SK-N-SH (cell line): ENCODE data around the gene PTDSS2. TPM values are rescaled to one million over a fixed set of nuclear protein-coding genes. Genes with fewer than 3 reads are reported as not detected.

Source experiments
- CTCF ChIA-PET: fragments of 300-600, 350-600 bp; formaldehyde crosslinking; extraction: SDS; loops from one replicate; lab custom pipeline; 2021; lab: Yijun Ruan, JAX
- POLR2A ChIA-PET: fragments of 350-600 bp; sonication (Branson Sonifier 250); formaldehyde crosslinking; extraction: SDS; loops from one replicate; lab custom pipeline; 2020; ENCODE audit warnings: antibody characterized with exemption, inconsistent platforms; lab: Yijun Ruan, JAX
- DNase-seq: peaks from one replicate; pipeline ENCODE4 v3.0.0; 2012
- H2AFZ ChIP-seq: fragments of 200-600 bp; sonication (generic); 2 replicates; pipeline ENCODE4 v1.8.1; 2016; ENCODE audit warnings: antibody characterized with exemption, mild to moderate bottlenecking, low read depth
- H3F3A ChIP-seq: fragments of 200-600 bp; sonication (generic); replicated peaks from 2 replicates; pipeline ENCODE3; 2016; ENCODE audit warnings: antibody characterized with exemption, mild to moderate bottlenecking; ENCODE audit not compliant: insufficient read depth
- H3K27ac ChIP-seq, 2 experiments: fragments of 200-500 bp in 1 of 2; fragments of 200-600 bp in 1 of 2; sonication (Bioruptor generic) in 1 of 2; sonication (generic), shearing (Covaris generic) in 1 of 2; 2 replicates each; pipeline versions ENCODE4 v1.5.1 to v1.6.1; 2014 to 2016; ENCODE audit warnings: low read depth in 2 of 2, inconsistent platforms in 1 of 2, low read length in 1 of 2, mild to moderate bottlenecking in 1 of 2, mixed read lengths in 1 of 2
- H3K27me3 ChIP-seq: fragments of 200-600 bp; sonication (generic), shearing (Covaris generic); 2 replicates; pipeline ENCODE4 v1.6.1; 2016; ENCODE audit warnings: mixed run types; ENCODE audit not compliant: insufficient read depth
- H3K36me3 ChIP-seq, 2 experiments: fragments of 200-500 bp in 1 of 2; fragments of 200-600 bp in 1 of 2; sonication (Bioruptor generic) in 1 of 2; sonication (generic) in 1 of 2; replicated peaks in 1 of 2; 2 replicates each; pipeline versions ENCODE3 to v1.5.1; 2014 to 2016; ENCODE audit warnings: low read length in 1 of 2, mild to moderate bottlenecking in 1 of 2; ENCODE audit not compliant: insufficient read depth in 2 of 2, control insufficient read depth in 1 of 2
- H3K4me1 ChIP-seq, 2 experiments: fragments of 200-500 bp in 1 of 2; fragments of 200-600 bp in 1 of 2; sonication (Bioruptor generic) in 1 of 2; sonication (generic), shearing (Covaris generic) in 1 of 2; 2 replicates each; pipeline versions ENCODE4 v1.5.1 to v1.6.1; 2014 to 2016; ENCODE audit warnings: low read depth in 1 of 2, low read length in 1 of 2, mixed run types in 1 of 2; ENCODE audit not compliant: insufficient read depth in 2 of 2, control insufficient read depth in 1 of 2
- H3K4me2 ChIP-seq: fragments of 200-600 bp; sonication (generic), shearing (Covaris generic); 2 replicates; pipeline ENCODE4 v1.6.1; 2017; ENCODE audit warnings: mixed run types
- H3K4me3 ChIP-seq, 2 experiments: fragments of 200-500 bp in 1 of 2; fragments of 200-600 bp in 1 of 2; sonication (Bioruptor generic) in 1 of 2; sonication (generic), shearing (Covaris generic) in 1 of 2; 2 replicates each; pipeline versions ENCODE4 v1.5.1 to v1.8.1; 2014 to 2016; ENCODE audit warnings: low read depth in 2 of 2, inconsistent platforms in 1 of 2, low read length in 1 of 2, mild to moderate bottlenecking in 1 of 2, mixed read lengths in 1 of 2, moderate library complexity in 1 of 2
- H3K79me2 ChIP-seq: fragments of 200-600 bp; sonication (generic); 2 replicates; pipeline ENCODE4 v1.8.1; 2017; ENCODE audit warnings: mild to moderate bottlenecking; ENCODE audit not compliant: insufficient read depth
- H3K9ac ChIP-seq: fragments of 200-600 bp; sonication (generic); 2 replicates; pipeline ENCODE4 v1.6.1; 2017; ENCODE audit warnings: mixed run types
- H3K9me2 ChIP-seq: fragments of 200-600 bp; sonication (generic); 2 replicates; pipeline ENCODE4 v1.6.1; 2017; ENCODE audit warnings: mixed run types
- H3K9me3 ChIP-seq: fragments of 200-600 bp; sonication (generic); 2 replicates; pipeline ENCODE4 v1.6.1; 2017; ENCODE audit warnings: mixed run types, mild to moderate bottlenecking, moderate library complexity
- H4K20me1 ChIP-seq: fragments of 200-600 bp; sonication (generic); 2 replicates; pipeline ENCODE4 v1.6.1; 2017; ENCODE audit warnings: mild to moderate bottlenecking, mixed run types; ENCODE audit not compliant: insufficient read depth
- CTCF ChIP-seq: fragments of 200-600 bp; sonication (generic); IDR thresholded peaks from 2 replicates; pipeline ENCODE4 v1.6.1; 2017; ENCODE audit warnings: antibody characterized with exemption, mild to moderate bottlenecking, moderate library complexity
- EP300 ChIP-seq, 2 experiments: IDR thresholded peaks; 2 replicates each; pipeline versions ENCODE4 v1.4.0 to v1.6.1; 2012; ENCODE audit warnings: borderline replicate concordance in 1 of 2, low read depth in 1 of 2, low read length in 1 of 2
- FOSL2 ChIP-seq: IDR thresholded peaks from 2 replicates; pipeline ENCODE4 v1.4.0; 2012; ENCODE audit warnings: low read depth, mild to moderate bottlenecking, moderate library complexity, borderline replicate concordance
- FOXJ3 ChIP-seq: sonication (generic); formaldehyde crosslinking; IDR thresholded peaks from 2 replicates; pipeline ENCODE4 v1.5.1; 2020; ENCODE audit warnings: mild to moderate bottlenecking, missing genetic modification reagents
- FOXM1 ChIP-seq: IDR thresholded peaks from 2 replicates; pipeline ENCODE4 v1.4.0; 2012; ENCODE audit warnings: low read depth, mild to moderate bottlenecking
- JUND ChIP-seq: IDR thresholded peaks from 2 replicates; pipeline ENCODE4 v1.4.0; 2012
- MXI1 ChIP-seq: IDR thresholded peaks from 2 replicates; pipeline ENCODE4 v1.6.1; 2012; ENCODE audit warnings: mild to moderate bottlenecking, low read depth, low read length, improper control_type of control experiment
- NFIC ChIP-seq: IDR thresholded peaks from 2 replicates; pipeline ENCODE4 v1.4.0; 2012; ENCODE audit warnings: borderline replicate concordance
- PBX3 ChIP-seq: IDR thresholded peaks from 2 replicates; pipeline ENCODE4; 2012
- RCOR1 ChIP-seq: fragments of 150-350 bp; IDR thresholded peaks from 2 replicates; pipeline ENCODE4 v1.6.1; 2017; ENCODE audit warnings: antibody characterized with exemption, low read length
- RXRA ChIP-seq: IDR thresholded peaks from 2 replicates; pipeline ENCODE4 v1.4.0; 2012; ENCODE audit warnings: low read depth, mild to moderate bottlenecking, borderline replicate concordance
- SIN3A ChIP-seq: IDR thresholded peaks from 2 replicates; pipeline ENCODE4 v1.6.1; 2012; ENCODE audit warnings: low read depth, mild to moderate bottlenecking, low read length, moderate library complexity, borderline replicate concordance
- SMC3 ChIP-seq: IDR thresholded peaks from 2 replicates; pipeline ENCODE4 v1.6.1; 2012; ENCODE audit warnings: low read depth, low read length, improper control_type of control experiment
- TAF1 ChIP-seq: IDR thresholded peaks from 2 replicates; pipeline ENCODE4 v1.6.1; 2012; ENCODE audit warnings: low read depth, mild to moderate bottlenecking, low read length, moderate library complexity, borderline replicate concordance
- TCF12 ChIP-seq: IDR thresholded peaks from 2 replicates; pipeline ENCODE4 v1.4.0; 2012
- TEAD4 ChIP-seq: IDR thresholded peaks from 2 replicates; pipeline ENCODE4 v1.4.0; 2012; ENCODE audit warnings: mild to moderate bottlenecking, borderline replicate concordance; ENCODE audit not compliant: insufficient read depth
- USF2 ChIP-seq: fragments of 150-350 bp; IDR thresholded peaks from 2 replicates; pipeline ENCODE4 v1.6.1; 2017; ENCODE audit warnings: antibody characterized with exemption, low read length, low read depth, borderline replicate concordance
- ZBTB33 ChIP-seq: IDR thresholded peaks from 2 replicates; pipeline ENCODE4 v1.4.0; 2012; ENCODE audit warnings: low read depth, borderline replicate concordance
- WGBS: methylation state at CpG from one replicate; pipeline ENCODE4 v1.1.6; 2017; ENCODE audit warnings: low lambda C conversion rate; 5-methylcytosine and 5-hydroxymethylcytosine counted together
- polyA plus RNA-seq, 3 experiments: library from polyadenylated mRNA; depleted of rRNA; stranded (reverse); fragments of >200 nt; gene quantifications; 2 replicates each; pipeline ENCODE4 v1.2.3, GENCODE V29; 2012

The PTDSS2 gene
- polyA plus RNA-seq, 1 of the 3 experiments (the other 2 are of a cell fraction) = 28.6 TPM

GRCh38 chr11:408154-409007 lies 41.7 kb upstream of the PTDSS2 start:
- ChIA-PET POLR2A (interaction anchor here (0.7 to 1.4 kb wide), 2 partner anchors 39 to 41 kb away, joined by 3 to 8 read pairs; partner anchors contain the start of gene PTDSS2), CTCF (interaction anchor here (1.6 to 6.6 kb wide), 3 partner anchors 12 to 41 kb away, joined by 3 to 77 read pairs (median 31); partner anchors contain the start of genes ANO9 and PTDSS2)
- Histone ChIP-seq H2AFZ (no peak overlapping the region), H3K4me1 (peaks cover 0 to 19% of the 10 kb centered on the region in 2 experiments; a peak in 1 of 4 replicates), H3F3A (no peaks in the 10 kb centered on the region), H3K4me3 (no peak overlapping the region), H3K9ac (no peak overlapping the region), H3K27ac (no peak overlapping the region), H3K36me3 (no peaks in the 10 kb centered on the region), H3K79me2 (no peaks in the 10 kb centered on the region), H3K4me2 (no peak overlapping the region), H4K20me1 (no peaks in the 10 kb centered on the region), H3K9me3 (no peaks in the 10 kb centered on the region), H3K9me2 (no peaks in the 10 kb centered on the region), H3K27me3 (no peaks in the 10 kb centered on the region)
- DNase-seq = no peak
- 90% methylated on average over 7 of the region's 15 CpGs for WGBS
- TF ChIP-seq MXI1 (no peak), EP300 (IDR thresholded peaks at IDR 0.05; ENCODE audit: borderline replicate concordance in 1 of 2, low read depth in 1 of 2, low read length in 1 of 2) (no peak), SIN3A (no peak), TAF1 (no peak), CTCF (no peak), SMC3 (no peak), FOXM1 (no peak), RXRA (no peak), RCOR1 (no peak), PBX3 (no peak), ZBTB33 (no peak), FOSL2 (no peak), NFIC (no peak), TCF12 (no peak), TEAD4 (no peak), JUND (no peak), FOXJ3 (CRISPR knock-in tag) (no peak), USF2 (no peak)
